ENCODE data around the gene NPS.

The NPS gene

GRCh38 chr10:127522298-127522697, 26.8 kb upstream of the NPS start:
- ATAC-seq, result no peak
- TF ChIP-seq ZNF8 (CRISPR knock-in tag; IDR thresholded peaks at IDR 0.05) (no peak), ESRRG (CRISPR knock-in tag; IDR thresholded peaks at IDR 0.05) (no peak), ZNF565 (CRISPR knock-in tag; conservative IDR thresholded peaks at IDR 0.05; ENCODE audit: low read depth) (no peak), PPARA (CRISPR knock-in tag; IDR thresholded peaks at IDR 0.05; ENCODE audit: borderline replicate concordance) (no peak), ZFP30 (CRISPR knock-in tag; IDR thresholded peaks at IDR 0.05) (no peak)

DNA sequence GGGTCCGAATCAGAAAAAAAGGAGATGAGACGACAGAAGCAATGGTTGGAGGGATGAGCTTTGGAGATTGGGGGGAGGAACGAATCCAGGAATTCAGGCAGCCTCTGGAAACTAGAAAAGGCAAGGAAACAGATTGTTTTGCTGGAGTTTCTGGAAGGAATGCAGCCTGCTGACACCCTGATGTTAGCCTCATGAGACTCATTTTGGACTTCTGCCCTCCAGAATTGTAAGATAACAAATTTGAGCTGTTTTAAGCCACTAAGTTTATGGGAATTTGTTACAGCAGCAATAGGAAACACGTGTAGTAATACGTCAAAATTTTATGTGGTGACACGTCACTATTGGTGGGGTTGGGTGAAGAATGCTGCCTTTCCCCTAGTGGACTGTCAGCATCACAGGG, 25.6 kb upstream of the NPS start:
- ATAC-seq, result no peak
- TF ChIP-seq ZFP3 (CRISPR knock-in tag; IDR thresholded peaks at IDR 0.05), result no peak
- TF ChIP-seq OSR1 (CRISPR knock-in tag; IDR thresholded peaks at IDR 0.05), result no peak
- TF ChIP-seq, protein P1, sequence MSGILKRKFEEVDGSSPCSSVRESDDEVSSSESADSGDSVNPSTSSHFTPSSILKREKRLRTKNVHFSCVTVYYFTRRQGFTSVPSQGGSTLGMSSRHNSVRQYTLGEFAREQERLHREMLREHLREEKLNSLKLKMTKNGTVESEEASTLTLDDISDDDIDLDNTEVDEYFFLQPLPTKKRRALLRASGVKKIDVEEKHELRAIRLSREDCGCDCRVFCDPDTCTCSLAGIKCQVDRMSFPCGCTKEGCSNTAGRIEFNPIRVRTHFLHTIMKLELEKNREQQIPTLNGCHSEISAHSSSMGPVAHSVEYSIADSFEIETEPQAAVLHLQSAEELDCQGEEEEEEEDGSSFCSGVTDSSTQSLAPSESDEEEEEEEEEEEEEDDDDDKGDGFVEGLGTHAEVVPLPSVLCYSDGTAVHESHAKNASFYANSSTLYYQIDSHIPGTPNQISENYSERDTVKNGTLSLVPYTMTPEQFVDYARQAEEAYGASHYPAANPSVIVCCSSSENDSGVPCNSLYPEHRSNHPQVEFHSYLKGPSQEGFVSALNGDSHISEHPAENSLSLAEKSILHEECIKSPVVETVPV (CRISPR knock-in tag; IDR thresholded peaks at IDR 0.05), result no peak
- no peak for TF ChIP-seq PATZ1 (CRISPR knock-in tag; IDR thresholded peaks at IDR 0.05; ENCODE audit: borderline replicate concordance)
- no peak for TF ChIP-seq ZNF8 (CRISPR knock-in tag; IDR thresholded peaks at IDR 0.05)
- TF ChIP-seq ISL1 (CRISPR knock-in tag; IDR thresholded peaks at IDR 0.05), result no peak
- no peak for TF ChIP-seq ZNF70 (CRISPR knock-in tag; IDR thresholded peaks at IDR 0.05)
- no peak for TF ChIP-seq CREB5 (CRISPR knock-in tag; IDR thresholded peaks at IDR 0.05; ENCODE audit: low read depth)
- TF ChIP-seq SNAI2 (CRISPR knock-in tag; IDR thresholded peaks at IDR 0.05), result no peak
- TF ChIP-seq, protein P2, sequence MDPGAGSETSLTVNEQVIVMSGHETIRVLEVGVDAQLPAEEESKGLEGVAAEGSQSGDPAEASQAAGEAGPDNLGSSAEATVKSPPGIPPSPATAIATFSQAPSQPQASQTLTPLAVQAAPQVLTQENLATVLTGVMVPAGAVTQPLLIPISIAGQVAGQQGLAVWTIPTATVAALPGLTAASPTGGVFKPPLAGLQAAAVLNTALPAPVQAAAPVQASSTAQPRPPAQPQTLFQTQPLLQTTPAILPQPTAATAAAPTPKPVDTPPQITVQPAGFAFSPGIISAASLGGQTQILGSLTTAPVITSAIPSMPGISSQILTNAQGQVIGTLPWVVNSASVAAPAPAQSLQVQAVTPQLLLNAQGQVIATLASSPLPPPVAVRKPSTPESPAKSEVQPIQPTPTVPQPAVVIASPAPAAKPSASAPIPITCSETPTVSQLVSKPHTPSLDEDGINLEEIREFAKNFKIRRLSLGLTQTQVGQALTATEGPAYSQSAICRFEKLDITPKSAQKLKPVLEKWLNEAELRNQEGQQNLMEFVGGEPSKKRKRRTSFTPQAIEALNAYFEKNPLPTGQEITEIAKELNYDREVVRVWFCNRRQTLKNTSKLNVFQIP (CRISPR knock-in tag; IDR thresholded peaks at IDR 0.05; ENCODE audit: borderline replicate concordance, low read depth), result no peak
- TF ChIP-seq BACH2 (CRISPR knock-in tag; IDR thresholded peaks at IDR 0.05; ENCODE audit: borderline replicate concordance), result no peak
- TF ChIP-seq GLIS3 (CRISPR knock-in tag; IDR thresholded peaks at IDR 0.05), result no peak
- TF ChIP-seq RARB (CRISPR knock-in tag; IDR thresholded peaks at IDR 0.05), result no peak
- TF ChIP-seq ESRRG (CRISPR knock-in tag; IDR thresholded peaks at IDR 0.05), result no peak
- TF ChIP-seq ZFP30 (CRISPR knock-in tag; IDR thresholded peaks at IDR 0.05), result no peak
- TF ChIP-seq, protein P3, sequence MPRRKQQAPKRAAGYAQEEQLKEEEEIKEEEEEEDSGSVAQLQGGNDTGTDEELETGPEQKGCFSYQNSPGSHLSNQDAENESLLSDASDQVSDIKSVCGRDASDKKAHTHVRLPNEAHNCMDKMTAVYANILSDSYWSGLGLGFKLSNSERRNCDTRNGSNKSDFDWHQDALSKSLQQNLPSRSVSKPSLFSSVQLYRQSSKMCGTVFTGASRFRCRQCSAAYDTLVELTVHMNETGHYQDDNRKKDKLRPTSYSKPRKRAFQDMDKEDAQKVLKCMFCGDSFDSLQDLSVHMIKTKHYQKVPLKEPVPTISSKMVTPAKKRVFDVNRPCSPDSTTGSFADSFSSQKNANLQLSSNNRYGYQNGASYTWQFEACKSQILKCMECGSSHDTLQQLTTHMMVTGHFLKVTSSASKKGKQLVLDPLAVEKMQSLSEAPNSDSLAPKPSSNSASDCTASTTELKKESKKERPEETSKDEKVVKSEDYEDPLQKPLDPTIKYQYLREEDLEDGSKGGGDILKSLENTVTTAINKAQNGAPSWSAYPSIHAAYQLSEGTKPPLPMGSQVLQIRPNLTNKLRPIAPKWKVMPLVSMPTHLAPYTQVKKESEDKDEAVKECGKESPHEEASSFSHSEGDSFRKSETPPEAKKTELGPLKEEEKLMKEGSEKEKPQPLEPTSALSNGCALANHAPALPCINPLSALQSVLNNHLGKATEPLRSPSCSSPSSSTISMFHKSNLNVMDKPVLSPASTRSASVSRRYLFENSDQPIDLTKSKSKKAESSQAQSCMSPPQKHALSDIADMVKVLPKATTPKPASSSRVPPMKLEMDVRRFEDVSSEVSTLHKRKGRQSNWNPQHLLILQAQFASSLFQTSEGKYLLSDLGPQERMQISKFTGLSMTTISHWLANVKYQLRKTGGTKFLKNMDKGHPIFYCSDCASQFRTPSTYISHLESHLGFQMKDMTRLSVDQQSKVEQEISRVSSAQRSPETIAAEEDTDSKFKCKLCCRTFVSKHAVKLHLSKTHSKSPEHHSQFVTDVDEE (CRISPR knock-in tag; IDR thresholded peaks at IDR 0.05), result no peak
- TF ChIP-seq ZC3H10 (CRISPR knock-in tag; IDR thresholded peaks at IDR 0.05), result no peak
- TF ChIP-seq ARNTL (CRISPR knock-in tag; IDR thresholded peaks at IDR 0.05; ENCODE audit: borderline replicate concordance, low read depth), result no peak
- no peak for TF ChIP-seq PPARA (CRISPR knock-in tag; IDR thresholded peaks at IDR 0.05; ENCODE audit: borderline replicate concordance)
- TF ChIP-seq TOX (CRISPR knock-in tag; IDR thresholded peaks at IDR 0.05; ENCODE audit: borderline replicate concordance), result no peak

DNA sequence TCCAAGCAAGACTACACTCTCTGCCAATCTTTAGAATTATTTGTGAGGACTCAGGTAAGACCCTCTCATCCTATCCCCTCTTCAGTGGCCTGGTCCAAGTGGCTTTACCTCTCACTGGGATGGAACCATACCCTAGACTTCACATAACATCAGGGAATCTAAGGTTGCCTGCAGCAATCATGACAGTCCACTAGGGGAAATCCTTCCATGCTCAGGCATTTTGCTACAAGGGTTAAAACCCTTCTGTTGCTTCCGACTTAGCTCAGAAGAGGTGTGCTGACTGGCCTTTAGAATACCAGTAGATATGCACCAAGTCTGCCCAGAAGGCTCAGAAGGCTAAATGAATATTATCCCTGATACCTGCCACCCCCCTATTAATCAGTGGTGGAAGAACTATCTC, 24.9 kb upstream of the NPS start:
- ATAC-seq, result no peak
- no peak for TF ChIP-seq OSR1 (CRISPR knock-in tag; IDR thresholded peaks at IDR 0.05)
- TF ChIP-seq ZFP30 (CRISPR knock-in tag; IDR thresholded peaks at IDR 0.05), result no peak
- no peak for TF ChIP-seq BACH2 (CRISPR knock-in tag; IDR thresholded peaks at IDR 0.05; ENCODE audit: borderline replicate concordance)
- TF ChIP-seq, protein P2 (CRISPR knock-in tag; IDR thresholded peaks at IDR 0.05; ENCODE audit: borderline replicate concordance, low read depth), result no peak
- TF ChIP-seq ZNF8 (CRISPR knock-in tag; IDR thresholded peaks at IDR 0.05), result no peak
- TF ChIP-seq, protein P3 (CRISPR knock-in tag; IDR thresholded peaks at IDR 0.05), result no peak
- no peak for TF ChIP-seq CREB5 (CRISPR knock-in tag; IDR thresholded peaks at IDR 0.05; ENCODE audit: low read depth)
